Right lung (tissue), 5 donors: Measurements from ENCODE around the gene GPAM. TPM values are rescaled to one million over a fixed set of nuclear protein-coding genes. Genes with fewer than 3 reads are reported as not detected.

ENCODE experiments used
- DNase-seq, 2 donors: peaks; one replicate each; pipeline ENCODE4 v3.0.0-alpha.2; 2013
- polyA plus RNA-seq, 5 donors: library from polyadenylated mRNA; unstranded; fragments of 120-200 nt; gene quantifications; one replicate each; pipeline versions ENCODE4 v1.2.1 to v1.2.3, GENCODE V29; 2013; ENCODE audit warnings: inconsistent platforms in 1 of 5, low replicate concordance in 1 of 5; ENCODE audit not compliant: insufficient read length in 5 of 5, insufficient read depth in 1 of 5

Gene GPAM
- polyA plus RNA-seq, 5 donors: 12.2 to 19.2 (median 16.9) TPM

GRCh38 chr10:112187527-112187926, 4.0 kb upstream of the GPAM start:
- DNase-seq: no peak

GRCh38 chr10:112185959-112186358, 2.4 kb upstream of the GPAM start:
- DNase-seq: no peak

GRCh38 chr10:112184379-112184778, 814 bp upstream of the GPAM start:
- no peak for DNase-seq

- DNase-seq: no peak
Observed at GRCh38 chr10:112184052-112184371, 447 bp upstream of the GPAM start.

GRCh38 chr10:112182784-112183328, 709 bp downstream of the GPAM start:
- no peak for DNase-seq

GRCh38 chr10:112177247-112177646, 6.3 kb downstream of the GPAM start:
- no peak for DNase-seq

- no peak for DNase-seq
Observed at GRCh38 chr10:112176543-112176942, 7.0 kb downstream of the GPAM start.

GRCh38 chr10:112175409-112175808, 8.2 kb downstream of the GPAM start:
- DNase-seq: no peak

GRCh38 chr10:112173206-112173605, 10.4 kb downstream of the GPAM start:
- DNase-seq: no peak

GRCh38 chr10:112168733-112169132, 14.8 kb downstream of the GPAM start:
- no peak for DNase-seq

GRCh38 chr10:112166800-112167199, 16.8 kb downstream of the GPAM start:
- DNase-seq: no peak

- DNase-seq: no peak
Observed at GRCh38 chr10:112161757-112162518, 21.6 kb downstream of the GPAM start.

GRCh38 chr10:112160834-112161233, 22.7 kb downstream of the GPAM start:
- DNase-seq: no peak

GRCh38 chr10:112159469-112159868, 24.1 kb downstream of the GPAM start:
- DNase-seq: no peak

GRCh38 chr10:112151524-112152039, 32.0 kb downstream of the GPAM start:
- DNase-seq: no peak

GRCh38 chr10:112148331-112148730, 35.2 kb downstream of the GPAM start:
- DNase-seq: no peak

GRCh38 chr10:112146799-112147198, 36.8 kb downstream of the GPAM start:
- no peak for DNase-seq

- no peak for DNase-seq
Observed at GRCh38 chr10:112145263-112145662, 38.3 kb downstream of the GPAM start.

GRCh38 chr10:112143420-112143819, 40.1 kb downstream of the GPAM start:
- DNase-seq: no peak

GRCh38 chr10:112141292-112141691, 42.3 kb downstream of the GPAM start:
- DNase-seq: no peak

- peak; percentile 12 to 31 for DNase-seq
Observed at GRCh38 chr10:112140110-112140970, 43.2 kb downstream of the GPAM start.

GRCh38 chr10:112139176-112139575, 44.4 kb downstream of the GPAM start:
- DNase-seq: no peak
